Activated effector memory CD4-positive, alpha-beta T cell treated with Interleukin-2 at 50 U/mL for 16 hours (primary cell): Measurements from ENCODE around the gene ZNF429.
"Not testable (repeated sequence)": the region's sequence is repeated elsewhere in the genome, so short reads cannot be mapped to it uniquely, and the experiment has no call there.

Source experiments
- DNase-seq: peaks from one replicate; pipeline ENCODE4 v3.0.0-alpha.2; 2020

Gene ZNF429

DNA sequence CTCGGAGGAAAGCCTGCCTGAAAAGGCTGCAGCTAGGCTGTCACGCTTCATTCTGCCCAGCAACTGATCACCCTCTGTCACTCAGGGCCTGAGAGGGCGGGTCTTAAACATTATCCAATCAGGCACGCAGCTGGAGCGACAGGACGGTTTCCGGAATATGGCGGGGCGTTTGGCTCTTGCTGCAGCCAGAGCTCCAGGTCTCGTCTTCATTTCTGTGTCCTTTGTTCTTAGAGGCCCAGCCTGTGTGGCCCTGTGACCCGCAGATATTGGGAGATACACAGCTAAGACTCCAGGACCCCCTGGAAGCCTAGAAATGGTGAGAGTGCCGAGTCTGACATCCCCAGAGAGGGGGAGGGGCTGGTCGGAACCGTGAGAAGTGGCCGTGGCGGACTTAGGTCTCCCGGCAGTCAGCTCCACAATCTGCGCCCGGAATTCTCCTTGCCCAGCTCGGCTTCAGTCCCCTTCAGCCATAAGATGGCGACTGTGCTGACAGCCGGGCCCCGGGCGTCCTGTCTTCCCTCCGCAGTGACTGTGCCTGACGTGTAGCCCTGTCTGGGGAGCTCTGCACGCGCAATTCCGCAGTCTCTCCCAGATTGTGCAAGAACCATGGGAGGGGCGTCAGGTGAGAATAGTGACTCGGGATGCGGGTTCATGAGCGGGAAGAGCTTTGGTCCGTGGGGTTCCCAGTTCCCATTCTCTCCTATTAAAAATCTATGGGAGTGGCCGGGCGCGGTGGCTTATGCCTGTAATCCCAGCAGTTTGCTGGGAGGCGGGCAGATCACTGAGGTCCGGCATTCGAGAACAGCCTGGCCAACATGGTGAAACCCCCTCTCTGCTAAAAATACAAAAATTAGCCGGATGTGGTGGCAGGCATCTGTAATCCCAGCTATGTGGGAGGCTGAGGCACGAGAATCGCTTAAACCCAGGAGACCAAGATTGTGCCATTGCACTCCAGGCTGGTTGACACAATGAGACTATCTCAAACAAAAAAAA is at the start of gene ZNF429:
Gene ZNF429, plus strand, starts transcription at position 144 of the 993 bp plus-strand sequence. Its CDS starts 170 bp downstream, at position 314.
- DNase-seq, result peak; percentile 82

DNA sequence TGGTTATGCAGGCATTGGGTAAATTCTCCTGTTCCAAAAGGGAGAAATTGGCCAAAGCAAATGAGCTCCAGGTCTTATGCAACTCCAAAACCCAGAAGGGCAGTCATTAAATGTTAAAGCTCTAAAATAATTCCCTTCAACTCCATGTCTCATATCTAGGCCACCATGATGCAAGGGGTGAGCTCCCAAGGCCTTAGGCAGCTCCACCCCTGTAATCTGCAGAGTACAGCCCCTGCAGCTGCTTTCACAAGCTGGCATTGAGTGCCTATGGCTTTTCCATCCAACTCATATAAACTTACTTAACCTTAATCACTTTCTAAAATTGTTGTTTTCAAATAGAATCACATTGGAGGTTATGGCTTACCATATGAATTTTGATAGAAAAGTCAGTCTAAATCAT is 44.7 kb upstream of the ZNF429 start:
- no peak for DNase-seq

DNA sequence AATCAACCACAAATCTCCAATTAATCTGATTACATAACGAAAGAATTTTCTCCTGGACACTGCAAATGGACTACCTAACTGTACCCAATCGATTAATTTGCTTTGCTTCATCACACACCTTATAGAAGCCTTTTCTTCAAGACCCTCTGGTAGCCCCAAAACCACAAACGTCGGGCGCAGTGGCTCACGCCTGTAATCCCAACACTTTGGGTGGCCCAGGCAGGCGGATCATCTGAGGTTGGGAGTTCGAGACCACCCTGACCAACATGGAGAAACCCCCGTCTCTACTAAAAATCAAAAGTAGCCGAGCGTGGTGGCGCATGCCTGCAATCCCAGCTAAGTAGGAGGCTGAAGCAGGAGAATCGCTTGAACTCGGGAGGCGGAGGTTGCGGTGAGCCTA is 42.9 kb upstream of the ZNF429 start:
- DNase-seq, result no peak

DNA sequence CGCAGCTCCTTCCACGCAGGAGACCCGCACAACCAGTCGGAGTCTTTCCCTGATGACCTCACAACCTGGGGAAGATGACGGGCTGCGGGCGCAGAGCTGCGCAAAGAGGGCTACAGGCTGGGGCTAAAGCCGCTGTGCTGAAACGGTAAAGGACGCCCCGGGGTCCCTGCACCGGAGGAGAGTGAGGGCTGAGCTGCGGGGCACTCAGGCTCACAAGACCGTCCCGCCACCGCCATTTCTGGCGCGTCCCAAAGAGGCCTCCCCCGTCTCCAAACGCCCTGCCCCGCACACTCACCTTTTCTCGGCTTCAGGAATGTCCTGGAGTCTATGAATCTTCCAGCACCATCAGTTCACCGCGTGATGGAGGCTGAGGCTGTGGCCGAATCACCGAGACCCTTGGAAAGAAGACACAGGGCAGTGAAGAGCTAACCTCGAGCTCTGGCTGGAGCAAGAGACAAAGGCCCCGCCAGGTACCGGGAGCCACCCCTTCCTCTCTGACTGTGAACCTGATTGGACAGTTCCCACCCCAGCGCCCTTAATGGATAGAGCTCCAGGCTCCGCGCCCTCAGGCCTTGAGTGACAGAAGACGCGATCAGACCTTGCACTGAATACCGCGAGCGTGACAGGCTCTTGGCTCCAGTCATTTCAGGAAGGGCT is 41.8 kb upstream of the ZNF429 start:
- DNase-seq, result no peak

DNA sequence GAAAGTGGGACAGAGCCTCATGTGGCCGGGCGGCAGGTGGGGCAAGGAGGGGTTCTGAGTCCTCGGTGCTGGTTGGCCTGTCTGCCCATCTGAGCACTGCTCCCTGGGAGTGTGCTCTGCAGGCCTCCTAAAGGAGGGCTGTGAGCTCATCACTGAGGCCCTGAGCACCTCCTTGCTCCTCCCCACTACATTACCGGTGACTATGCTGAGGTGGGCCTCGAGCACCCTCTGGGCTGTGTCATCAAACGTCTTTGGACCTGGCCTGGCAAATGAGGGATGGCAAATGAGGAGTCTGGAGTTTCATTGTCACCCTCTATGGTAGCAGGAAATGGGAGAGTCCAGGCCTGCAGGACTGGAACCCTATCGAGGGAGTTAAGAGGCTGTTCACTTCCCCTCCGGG is 38.8 kb upstream of the ZNF429 start:
- DNase-seq, result no peak

DNA sequence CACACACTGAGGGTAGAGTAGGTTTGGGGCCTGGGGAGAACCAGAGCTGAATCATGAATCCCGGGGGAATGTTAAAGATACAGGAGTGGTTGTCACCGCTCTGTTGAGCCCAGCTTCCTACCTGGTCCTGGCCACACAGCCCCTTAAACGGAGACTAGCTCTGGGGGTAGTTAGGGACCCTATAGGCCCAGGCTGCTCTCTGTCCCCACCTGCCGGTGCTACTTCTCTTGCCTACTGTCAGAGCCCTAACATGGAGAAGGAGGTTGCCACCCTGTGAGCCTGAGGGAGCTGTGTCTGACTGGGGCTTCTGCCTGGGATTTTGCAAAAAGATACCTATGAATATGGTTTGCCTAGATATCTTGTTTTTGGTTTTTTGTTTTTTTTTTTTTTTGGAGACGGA is 36.6 kb upstream of the ZNF429 start:
- DNase-seq, result no peak

DNA sequence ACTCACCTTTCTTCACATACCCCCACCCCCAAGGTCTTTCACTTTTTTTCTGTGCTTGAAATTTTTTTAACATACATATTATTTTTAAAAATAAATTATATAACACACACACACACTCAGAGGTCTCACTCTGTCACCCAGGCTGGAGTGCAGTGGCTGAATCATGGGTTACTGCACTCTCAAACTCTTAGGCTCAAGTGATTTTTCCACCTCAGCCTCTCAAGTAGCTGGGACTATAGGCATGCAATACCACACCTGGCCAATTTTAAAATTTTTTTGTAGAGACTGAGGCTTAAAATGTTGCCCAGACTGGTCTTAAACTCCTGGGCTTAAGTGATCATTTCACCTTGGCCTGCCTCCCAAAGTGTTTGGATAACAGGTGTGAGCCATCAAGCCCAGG is 32.9 kb upstream of the ZNF429 start:
- DNase-seq, result no peak

DNA sequence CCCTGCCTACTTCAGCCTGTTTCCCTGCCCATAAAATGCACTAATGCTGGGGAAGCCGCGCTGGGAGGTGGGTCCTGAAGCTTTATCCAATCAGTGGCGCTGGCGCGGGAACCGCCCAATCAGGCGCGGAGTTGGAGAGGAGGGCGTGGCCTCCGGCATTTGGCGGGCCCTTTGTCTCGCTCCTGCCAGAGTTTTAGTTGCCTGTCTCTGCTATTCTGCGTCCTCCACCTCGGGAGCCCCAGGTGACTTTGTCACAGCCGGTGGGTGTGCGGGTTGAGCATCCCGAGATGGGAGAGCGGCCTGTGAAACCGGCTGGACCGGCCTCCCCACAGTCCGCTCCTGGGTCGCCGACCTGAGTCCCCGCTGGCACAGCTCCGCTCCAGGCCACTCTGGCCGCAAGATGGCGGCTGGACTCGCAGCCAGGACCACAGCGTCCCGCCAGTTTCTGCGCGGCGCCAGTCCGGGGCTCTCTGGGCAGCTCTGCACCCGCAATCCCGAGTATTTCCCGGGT is 30.7 kb upstream of the ZNF429 start:
- DNase-seq, result peak; percentile 47

DNA sequence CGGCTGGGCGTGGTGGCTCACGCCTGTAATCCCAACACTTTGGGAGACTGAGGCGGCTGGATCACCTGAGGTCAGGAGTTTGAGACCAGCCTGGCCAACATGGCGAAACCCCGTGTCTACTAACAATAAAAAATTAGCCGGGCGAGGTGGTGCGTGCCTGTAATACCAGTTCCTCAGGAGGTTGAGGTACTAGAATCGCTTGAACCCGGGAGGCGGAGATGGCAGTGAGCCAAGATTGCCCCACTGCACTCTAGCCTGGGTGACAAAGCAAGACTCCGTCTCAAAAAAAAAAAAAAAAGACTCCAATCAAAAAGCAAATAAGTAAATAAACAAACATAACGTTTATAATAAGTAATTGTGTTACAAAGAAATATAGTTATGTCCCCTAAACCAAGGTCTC is 23.0 kb upstream of the ZNF429 start:
- DNase-seq, result not testable (repeated sequence)

DNA sequence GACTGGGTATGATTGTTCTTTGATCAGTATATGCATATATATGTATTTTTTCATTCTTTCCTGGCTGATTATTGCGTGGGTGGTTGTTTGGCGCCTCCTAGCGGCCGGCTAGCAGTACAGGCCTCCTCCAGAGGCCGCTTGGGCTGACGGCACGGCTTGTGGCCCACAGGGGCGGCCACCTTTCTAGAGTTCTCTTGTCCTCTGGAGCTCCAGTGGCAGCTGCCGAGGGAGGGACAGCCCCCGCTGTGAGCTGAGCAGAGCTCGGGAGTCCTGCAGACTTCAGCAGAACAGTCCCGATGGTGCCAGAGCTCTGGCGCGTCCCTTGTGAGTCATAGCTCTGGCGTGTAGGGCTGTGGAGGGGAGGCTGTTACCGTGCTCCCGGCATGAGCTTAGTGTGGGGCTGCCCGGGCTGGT is 22.5 kb upstream of the ZNF429 start:
- peak; percentile 38 for DNase-seq

DNA sequence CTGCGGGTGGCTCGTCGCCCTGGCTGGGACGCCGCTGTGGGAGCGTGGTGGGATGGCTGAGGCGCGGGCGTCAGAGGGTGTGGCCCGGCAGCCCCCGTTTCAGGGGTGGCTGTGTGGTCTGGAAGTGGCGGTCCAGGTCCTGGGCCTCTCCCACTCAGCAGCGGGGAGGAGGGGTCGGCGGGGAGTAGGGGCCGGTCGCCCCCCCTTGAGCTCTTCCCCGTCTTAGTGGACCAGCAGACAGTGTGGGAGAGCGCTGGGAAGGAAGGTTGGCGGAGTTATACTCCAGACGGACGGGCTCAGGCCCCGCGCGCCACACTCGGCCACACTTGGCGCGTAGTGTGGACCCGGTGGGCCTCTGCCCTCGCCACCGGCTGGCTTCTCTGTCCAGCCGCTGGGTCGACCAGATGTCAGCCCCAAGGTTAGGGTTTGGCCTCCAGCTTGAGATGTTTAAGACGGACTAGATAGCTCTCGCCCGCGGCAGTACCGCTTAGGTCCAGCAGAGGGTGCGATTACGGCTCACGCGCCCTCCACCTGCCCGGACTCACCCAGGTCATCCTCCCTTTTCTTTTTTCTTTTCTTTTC is 21.7 kb upstream of the ZNF429 start:
- peak; percentile 27 for DNase-seq

DNA sequence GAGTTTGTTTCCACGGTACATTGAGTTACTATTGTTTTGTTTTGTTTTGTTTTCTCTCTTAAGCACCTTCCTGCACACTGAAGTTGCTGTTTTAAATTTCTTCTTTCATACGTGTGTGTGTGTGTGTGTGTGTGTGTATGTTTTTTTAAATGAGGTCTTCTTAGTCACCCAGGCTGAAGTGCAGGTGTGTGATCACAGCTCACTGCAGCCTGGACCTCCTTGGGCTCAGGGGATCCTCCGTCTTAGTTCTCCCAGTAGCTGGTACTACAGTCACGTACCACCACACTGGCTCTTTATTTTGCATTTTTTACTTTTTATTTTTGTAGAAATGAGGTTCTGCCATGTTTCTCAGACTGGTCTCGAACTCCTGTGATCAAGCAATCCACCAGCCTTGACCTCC is 20.8 kb upstream of the ZNF429 start:
- no peak for DNase-seq

DNA sequence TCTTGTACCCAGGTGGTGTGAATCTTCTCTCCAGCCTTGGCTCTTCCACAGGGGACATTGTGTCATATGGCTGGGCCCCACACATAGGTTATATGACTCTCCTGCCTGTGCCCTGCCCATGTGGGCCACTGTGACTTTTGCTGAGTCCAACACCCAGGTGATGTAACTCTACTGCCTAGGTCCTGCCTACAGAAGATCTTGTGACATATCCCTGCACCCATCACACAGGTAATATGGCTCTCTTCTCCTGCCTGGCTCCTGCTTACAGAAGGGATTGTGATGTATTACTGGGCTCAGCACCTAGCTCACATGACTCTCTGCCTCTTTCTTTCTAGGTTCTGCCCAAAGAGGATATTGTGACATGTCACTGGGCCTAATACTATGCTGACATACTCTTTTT is 19.5 kb upstream of the ZNF429 start:
- DNase-seq, result no peak

DNA sequence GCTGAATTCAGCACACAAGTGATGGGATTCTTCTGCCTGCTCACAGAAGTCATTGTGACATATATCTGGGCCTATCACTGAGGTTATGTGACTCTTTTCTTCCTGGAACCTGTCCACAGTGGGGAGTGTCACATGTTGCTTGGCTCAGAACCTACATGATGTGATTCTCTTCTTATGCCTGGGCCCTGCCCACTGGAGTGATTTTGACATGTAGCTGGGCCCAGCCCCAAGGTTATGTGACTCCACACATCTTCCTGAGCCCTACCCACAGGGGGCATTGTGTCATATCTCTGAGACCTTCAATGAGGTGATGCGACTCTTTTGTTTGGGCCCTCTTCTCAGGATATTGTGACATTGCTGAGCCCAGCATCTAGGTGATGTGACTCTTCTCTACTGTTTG is 17.4 kb upstream of the ZNF429 start:
- DNase-seq, result no peak

DNA sequence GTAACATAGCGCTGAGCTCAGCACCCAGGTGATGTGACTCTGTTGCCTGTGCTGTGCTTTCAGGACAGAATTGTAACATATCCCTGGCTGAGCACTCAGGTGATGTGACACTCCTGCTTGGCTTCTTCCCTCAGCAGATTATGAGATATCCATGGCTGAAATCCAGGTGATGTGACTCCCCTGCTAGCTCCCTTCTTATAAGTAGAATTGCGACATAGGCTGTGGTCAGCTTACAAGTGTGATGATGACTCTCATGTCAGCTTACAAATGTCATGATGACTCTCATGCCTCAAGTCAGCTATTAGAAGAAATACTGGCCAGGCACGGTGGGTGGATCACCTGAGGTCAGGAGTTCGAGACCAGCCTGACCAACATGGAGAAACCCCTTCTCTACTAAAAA is 14.3 kb upstream of the ZNF429 start:
- no peak for DNase-seq

DNA sequence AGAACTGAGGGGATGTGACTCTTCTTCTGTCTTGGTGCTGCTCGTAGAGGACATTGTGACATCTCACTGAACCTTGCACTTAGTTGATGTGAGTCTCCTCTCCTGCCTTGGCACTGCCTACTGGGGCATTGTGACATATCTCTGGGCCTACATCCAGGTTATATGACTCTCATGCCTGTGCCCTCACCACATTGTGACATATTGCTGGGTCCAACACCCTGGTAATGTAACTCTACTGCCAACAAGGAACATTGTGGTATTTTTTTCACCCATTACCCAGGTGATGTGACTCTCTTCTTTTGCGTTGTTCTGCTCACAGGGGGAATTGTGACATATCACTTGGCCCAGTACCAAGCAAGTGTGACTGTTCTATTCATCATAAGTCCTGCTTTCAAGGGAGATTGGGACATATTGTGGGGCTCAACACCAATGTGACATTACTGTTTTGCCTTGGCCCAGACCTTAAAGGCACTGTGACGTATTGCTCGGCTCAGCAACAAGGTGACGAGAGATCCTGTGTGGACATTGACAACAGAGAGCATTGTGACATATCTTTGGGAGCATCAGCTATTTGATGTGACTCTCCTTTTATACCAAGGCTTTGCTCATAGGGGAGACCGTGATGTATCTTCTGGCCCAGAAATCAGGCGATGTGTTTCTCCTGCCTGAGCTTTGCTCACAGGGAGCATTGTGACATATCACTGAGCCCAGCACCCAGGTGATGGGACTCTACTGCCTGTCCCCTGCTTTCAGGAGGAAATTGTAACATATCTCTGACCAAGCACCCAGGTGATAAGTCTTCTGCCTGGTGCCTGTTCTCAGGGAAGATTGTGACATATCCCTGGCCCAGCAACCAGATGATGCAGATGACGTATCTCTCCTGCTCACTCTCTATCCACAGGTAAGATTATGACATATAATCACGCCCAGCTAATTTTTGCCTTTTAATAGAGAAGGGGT is 12.2 kb upstream of the ZNF429 start:
- no peak for DNase-seq

DNA sequence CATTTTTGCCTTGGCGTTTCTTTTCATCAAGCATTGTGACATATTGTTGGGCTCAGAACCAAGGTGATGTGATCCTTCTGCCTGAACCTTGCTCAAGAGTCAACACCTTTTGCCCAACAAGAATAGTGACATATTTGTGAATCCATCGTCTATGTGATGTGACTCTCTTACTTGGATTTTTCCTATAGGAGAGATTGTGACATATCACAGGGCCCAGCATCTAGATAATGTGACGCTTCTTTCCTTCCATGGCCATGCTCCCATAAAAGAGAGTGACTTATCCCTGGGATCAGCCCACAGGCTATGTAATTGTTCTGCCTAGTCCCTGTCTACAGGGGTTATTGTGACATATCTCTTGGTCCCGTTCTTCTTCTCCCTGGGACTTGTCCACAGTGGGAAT is 8.5 kb upstream of the ZNF429 start:
- no peak for DNase-seq

DNA sequence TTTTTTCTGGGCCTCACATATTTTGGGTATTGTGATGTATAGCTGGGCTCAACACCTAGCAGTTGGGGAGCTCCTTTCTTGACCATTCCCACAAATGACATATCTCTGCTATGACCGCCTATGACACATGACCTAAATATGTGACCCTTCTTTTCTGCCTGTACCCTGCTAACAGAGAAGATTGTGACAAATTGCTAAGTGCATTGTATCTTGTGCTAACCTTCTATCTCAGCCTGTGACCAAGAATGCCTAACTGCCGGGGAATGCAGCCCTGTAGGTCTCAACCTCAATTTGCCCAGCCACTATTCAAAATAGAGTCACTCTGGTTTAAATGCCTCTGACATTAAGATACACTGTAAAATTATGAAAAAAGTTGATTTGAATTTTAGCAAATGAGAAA is 6.8 kb upstream of the ZNF429 start:
- no peak for DNase-seq

DNA sequence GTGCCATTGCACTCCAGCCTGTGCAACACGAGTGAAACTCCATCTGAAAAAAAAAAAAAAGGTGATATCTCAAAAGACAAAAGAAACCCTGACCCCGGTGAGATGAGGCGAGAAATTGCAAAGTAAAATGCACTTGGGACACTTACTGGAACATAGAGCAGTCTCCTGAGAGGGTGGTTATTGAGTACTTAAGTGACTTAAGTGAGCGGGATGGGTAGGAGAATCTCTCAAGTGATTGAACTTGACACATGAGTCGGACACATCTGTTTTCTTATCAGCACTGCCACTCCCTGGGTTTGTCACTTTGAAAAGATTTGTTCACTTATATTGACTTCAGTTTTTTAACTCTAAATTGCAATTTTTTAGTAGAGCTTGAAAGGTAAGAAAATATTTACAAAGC is 2.8 kb downstream of the ZNF429 start:
- DNase-seq, result no peak

DNA sequence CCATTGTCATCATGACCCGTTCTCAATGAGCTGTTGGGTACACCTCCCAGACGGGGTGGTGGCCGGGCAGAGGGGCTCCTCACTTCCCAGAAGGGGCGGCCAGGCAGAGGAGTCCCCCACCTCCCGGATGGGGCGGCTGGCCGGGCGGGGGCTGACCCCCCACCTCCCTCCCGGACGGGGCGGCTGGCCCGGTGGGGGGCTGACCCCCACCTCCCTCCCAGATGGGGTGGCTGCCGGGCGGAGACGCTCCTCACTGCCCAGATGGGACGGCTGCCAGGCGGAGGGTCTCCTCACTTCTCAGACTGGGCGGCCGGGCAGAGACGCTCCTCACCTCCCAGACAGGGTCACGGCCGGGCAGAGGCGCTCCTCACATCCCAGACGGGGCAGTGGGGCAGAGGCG is 5.7 kb downstream of the ZNF429 start:
- not testable (repeated sequence) for DNase-seq

DNA sequence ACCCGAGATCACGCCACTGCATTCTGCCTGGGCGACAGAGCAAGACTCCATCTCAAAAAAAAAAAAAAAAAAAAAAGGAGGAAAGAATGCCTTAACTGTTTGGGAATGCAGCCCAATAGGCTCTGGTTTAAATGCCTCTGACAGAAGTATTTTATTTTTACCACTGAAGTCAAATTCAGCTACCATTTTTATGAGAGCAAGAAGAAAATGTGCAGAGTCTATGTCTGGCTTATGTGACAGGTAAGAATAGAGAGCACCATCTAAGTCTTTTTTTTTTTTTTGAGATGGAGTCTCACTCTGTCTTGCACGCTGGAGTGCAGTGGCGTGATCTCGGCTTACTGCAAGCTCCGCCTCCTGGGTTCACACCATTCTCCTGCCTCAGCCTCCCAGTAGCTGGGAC is 7.2 kb downstream of the ZNF429 start:
- not testable (repeated sequence) for DNase-seq

DNA sequence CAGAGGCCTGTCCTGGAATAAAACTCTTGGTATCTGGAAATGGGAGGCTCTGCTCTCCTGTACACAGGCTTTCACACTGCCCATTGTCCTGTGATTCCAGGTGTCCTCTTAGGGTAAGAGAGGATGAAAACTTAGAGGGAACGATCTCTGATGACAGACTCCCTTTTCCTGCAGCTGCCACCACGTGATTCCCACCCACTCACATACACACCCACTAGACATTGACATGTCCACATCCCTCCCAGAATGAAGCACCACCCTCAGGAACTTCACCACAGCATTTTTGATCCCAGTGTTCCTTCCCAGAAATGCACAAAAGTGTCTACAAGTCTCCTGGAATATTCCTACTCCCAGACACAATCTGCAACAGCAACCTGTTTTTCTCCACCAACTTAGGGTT is 8.2 kb downstream of the ZNF429 start:
- no peak for DNase-seq
